GM19351 (cell line): ENCODE data around the gene WDR1.

Experiments
- ATAC-seq: cut with Tn5 transposase; IDR thresholded peaks from one replicate; pipeline ENCODE4 v1.9.1; 2021; ENCODE audit warnings: mild to moderate bottlenecking, moderate library complexity; ENCODE audit not compliant: unreplicated experiment

Gene WDR1

DNA sequence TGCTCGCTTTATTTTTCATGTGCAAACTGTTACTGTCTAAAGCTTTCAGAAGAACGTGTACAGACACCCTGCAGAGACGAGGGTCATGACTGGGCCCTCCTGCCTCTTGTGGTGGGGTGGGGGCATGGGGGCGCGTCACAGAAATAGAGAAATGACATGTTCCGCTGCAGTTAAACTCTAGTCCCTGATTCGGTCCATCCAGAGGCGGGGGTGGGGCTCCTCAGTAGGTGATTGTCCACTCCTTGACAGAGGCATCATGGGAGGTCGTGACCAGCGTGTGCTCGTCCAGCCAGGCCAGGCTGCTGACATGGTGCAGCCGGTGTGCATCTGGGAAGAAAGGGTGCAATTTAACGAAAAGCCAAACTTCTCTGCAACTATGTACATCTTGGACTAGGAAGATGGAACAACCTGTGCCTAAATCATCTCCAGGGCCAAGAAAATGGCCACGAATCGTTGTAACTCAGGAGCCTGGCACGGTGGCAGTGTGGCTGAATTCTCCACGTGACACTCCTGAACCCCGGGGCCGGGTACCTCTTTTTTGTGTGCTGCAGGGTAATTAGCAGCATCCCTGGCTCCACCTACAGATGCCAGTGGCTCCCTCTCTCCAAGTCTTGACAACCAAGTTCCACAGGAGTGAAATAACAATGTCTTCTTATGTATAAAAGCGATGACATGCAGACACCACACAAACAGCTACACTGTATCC is 41.3 kb downstream of the WDR1 start:
- no peak for ATAC-seq

DNA sequence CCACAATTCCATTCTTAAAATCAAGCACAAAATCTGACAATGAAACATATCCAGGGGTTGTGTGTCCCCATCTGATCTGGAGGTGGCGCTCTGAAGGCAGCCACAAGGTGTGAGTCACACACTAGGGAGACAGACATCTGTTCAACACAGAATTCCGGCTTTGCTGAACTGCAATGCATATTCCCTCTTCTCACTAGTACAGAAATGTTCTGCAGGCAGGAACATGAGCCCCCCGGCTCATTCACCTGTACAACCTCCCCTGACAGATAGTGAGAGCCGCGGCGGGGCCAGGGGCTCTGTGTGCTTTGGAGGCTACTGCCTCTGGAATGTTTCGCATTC is 41.9 kb downstream of the WDR1 start:
- no peak for ATAC-seq

DNA sequence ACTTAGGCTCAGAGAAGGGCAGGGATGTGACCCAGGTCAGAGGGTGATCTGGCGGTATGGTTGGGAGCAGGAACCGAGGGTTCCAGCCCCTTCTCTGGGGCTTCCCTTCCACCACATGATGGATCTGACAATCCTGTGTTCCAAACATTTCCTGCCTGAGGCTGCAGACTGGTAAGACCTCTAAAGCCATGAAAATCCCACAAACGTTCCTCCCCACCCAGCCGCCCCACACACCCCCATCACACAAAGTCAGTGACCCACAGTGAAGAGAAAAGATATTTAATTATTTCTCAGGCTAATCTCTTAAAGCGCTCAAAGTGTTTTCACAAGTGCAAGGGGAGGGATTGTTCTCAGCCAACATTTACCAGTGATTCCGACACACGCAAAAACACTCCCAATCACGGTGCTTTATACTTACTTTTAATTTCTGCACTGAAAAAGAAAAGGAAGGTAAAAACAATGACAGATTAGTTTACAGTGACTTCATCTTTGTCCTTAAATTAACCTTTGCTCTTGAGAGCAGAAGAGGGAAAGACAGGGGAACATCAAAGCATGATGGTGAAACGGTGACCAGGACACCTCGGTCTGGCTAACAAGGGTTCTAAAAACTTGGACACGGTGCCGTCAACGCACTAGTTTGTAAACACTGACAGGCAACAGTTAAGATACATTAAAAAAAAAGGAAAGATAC is 42.4 kb downstream of the WDR1 start:
- no peak for ATAC-seq

DNA sequence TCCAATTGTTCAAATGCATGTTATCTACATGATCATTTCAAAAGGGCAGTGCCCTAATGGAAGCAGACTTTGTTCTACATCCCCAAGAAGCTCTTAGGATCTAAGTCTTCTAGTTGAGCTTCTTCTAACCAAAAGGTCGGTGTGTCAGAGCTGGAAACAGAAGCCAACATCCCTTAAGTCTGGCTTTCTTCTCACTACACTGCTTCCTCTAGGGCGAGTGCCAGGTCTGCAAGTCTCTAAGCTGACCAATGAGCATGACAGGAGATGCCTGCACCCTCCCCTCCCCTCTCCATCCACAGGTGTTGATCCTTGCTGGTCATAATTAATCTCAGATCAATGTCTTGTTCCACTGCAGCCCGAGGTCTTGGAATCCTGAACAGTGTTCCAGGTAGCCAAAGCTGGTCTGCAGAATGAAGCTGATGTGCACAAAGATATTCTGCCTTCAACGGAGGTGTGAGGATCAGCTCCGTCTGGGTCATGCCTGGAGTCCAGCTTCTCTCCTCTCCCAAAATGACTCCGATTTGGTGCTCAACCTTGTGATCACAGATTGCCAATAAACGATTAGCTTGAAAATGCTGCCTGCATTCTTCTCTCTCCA is 44.1 kb downstream of the WDR1 start:
- ATAC-seq, result no peak

DNA sequence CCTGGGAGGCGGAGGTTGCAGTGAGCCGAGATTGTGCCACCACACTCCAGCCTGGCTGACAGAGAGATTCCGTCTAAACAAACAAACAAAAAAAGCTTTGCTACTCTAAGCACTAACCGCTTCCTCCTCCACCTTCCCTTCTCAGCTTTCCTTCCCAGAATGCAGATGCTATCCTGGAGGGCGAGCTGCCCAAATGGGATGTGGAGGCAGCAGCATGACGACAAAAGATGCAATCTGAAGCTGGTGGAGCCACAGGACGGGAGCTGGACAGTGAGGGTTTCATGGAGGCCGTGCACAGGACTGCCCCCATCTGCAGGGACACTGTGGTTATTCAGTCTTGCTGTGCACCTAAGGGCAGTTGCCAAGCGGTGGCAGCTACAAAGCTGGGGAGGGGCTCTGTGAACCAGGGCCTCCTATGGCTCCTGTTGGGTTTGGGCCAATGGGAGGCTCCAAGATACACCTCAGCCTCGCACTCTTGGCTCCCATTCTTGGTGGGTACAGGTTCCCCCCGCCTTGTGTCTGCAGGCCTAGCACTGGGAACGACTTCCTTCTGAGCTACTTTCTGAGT is 47.4 kb downstream of the WDR1 start:
- ATAC-seq, result no peak

DNA sequence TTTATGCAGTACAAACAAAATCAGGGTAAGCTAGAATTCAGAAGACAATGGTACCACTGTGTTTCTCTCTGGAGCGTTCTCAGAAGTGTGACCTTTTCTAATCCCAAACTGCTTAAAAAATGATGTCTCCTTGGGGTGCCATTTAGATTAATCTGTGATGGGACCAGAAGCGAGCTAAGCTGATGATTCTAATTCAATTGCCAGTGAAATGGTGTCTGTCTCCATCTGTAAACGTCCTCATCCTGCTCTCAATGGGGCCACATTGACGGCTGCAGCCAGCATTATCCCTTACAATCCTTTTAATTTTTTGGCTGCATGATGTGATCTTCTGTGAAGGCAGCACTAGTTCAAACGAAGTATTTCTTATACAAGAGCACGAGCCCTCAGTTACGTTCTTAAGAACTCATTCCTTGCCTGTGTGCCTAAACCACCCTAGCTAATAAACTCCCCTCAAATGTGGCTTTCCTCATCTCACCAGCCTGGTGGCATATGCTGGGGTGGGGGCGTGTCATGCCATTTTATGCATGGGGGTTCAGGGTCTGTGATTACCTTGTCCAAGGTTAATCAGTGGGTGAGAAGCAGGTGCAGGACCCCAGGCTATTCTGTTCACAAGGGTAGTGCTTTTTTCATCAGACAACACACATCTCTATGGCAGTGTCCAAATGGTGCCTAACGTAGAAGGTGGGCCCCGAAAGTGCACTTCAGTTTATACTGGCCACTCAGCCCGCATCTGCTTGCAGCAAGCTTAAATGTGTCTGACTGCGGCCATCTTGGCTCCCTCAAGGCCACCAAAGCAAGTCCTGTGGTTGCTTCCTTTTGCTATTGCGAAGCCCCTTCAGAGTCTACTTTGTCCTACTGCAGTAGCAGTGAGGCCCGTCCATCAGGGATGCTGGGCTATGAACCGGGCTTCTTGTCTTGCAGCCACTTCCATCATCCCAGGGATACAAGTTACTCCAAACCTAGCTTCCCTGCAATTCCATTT is 49.6 kb downstream of the WDR1 start:
- no peak for ATAC-seq

DNA sequence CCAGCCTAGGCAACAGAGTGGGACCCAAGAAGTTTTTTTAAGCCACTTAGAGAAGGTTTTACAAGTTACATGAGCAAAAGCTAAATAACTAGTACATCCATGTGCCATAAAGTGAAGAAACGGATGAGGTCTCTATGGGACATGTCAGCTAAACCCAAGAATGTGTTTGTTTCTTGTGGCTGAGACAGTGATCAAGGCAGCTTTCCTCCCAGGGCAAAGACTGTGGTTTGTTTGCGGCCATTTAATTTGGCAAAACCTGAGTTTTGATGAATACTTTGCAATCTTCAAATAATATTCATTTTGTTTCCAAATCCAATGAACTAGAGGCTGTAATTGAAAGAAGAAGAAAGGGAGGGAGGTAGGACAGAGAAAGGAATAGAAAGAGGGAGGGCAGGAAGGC is 50.4 kb downstream of the WDR1 start:
- no peak for ATAC-seq

DNA sequence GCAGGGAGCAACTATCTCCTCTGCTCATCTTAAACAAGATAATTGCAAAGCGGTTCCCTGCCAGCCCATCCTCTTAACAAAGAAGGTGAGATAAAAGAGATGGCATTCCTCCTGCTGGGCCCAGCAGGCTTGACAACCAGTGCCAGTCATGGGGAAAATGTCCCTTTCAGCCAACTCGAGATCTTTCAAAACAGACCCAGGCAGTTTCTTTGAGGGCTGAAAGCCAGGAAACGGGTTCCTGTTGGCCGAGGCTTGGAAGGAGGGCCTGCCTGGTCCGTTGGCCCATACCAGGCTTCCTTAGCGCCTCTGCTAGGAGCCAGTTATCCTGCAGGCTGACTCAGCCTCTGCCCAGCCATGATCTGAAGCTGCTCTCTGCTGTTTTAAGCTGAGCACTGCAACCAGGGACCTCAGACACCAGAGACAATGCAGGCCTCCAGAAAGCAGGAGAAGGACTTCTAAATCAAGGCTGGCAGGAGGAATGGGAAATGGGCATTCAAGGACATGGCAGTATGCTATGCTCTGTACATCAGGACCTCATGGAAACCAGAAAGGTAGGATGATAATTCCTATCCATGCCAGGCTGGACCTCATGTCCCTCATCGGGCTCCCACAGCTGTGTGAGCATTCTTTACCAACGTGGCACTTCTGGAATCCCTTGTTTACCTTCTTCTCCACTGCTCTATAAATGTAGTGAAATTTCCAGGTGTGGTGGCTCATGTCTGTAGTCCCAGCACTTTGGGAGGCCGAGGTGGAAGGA is 52.9 kb downstream of the WDR1 start:
- ATAC-seq, result no peak

DNA sequence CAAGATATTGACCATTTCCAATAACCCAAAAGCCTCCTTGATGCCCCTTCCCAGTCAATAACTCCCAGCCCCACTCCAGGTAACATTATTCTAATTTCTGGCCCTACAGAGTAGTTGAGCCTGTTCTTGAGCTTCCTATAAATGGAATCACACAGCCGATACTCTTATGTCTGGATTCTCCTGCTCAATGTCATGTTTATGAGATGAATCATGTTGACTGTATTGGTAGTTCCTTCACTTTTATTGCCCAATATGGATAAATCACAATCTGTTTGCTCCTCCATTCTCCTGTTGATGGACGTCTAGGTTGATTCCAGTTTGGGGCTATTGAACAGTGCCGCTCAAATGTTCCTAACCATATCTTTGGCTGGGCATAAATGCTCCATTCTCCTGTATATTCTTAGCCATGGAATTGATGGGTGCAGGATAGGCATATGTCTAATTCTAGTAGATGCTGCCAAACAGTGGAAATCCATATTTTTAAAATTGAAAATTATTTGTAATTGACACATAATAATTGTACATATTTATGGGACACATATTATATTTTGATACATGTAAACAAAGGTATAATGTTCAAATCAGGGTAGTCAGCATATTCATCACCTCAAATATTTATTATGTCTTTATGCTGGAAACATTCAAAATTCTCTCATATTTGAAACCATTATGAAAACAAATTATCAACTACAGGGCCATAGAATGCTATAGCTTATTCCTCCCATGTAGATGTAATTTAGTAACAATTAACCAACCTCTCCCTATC is 54.8 kb downstream of the WDR1 start:
- no peak for ATAC-seq

DNA sequence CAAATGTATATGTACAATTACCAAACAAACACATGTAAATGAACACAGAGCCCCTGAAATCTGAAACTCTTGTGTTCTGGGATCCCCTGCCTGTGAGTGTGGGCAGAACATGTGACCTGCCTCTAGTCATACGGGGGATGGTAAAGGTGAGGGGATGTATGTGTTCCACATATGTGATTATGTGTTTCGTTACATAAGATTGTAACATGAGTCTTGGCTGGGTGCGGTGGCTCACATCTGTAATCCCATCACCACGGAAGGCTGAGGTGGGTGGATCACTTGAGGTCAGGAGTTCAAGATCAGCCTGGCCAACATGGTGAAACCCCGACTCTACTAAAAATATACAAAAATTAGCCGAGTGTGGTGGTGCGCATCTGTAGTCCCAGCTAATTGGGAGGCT is 58.2 kb downstream of the WDR1 start:
- no peak for ATAC-seq

DNA sequence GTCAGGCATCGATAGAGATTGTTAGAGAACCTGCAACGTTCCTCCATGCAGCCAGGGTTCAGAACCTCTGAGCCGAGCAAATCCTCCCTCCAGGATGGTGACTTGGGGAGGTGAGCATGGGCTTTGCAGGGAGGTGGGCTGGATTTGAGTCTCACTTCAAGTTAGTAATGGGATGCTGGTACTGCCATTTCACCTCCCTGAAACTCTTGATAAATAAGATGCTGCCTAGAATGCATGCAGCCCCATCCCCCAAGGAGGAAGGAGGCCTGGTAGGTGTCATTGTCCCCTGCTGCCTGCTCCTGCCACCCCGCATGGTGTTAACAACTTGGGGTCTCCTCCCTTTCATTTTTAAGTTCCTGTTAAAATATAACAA is 59.6 kb downstream of the WDR1 start:
- ATAC-seq, result no peak

DNA sequence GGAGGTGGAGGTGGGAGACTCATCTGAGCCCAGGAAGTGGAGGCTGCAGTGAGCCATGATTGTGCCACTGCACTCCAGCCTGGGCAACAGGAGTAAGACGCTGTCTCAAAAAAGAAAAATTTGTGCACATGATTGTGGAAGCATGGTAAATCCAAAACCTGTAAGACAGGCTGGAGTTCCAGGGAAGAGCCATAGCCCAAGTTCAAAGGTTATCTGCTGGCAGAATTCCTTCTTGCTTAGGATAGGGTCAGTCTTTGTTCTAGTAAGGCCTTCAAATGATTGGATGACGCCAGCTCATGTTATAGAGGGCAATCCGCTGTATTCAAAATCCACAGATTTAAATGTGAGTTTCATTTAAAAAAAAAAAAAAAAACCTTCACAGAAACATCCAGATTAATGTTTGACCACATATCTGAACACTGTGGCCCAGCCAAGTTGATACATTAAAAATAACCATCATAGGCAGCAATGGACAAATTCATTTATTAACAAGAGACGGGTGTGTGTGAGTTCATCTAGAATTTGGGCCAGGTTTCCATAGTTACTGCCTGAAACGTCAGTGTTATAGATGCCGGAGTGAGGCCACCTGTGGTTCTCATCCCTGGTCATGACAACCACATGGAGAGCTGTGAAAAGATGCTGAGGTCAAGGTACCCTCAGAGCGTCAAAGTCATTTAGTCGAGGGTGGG is 60.1 kb downstream of the WDR1 start:
- ATAC-seq, result no peak

DNA sequence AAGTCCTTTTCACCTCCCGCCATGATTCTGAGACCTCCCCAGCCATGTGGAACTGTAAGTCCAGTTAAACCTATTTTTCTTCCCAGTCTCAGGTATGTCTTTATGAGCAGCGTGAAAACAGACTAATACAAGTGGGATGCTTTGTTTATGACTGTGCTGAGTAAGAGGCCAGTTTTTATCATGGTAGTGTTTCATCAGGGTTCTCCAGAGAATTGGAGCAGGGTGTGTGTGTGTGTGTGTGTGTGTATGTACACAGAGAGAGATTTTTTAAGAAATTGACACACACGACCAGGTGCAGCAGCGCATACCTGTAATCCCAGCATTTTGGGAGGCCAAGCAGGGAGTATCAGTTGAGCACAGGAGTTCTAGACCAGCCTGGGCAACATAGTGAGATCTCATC is 60.7 kb downstream of the WDR1 start:
- ATAC-seq, result no peak

DNA sequence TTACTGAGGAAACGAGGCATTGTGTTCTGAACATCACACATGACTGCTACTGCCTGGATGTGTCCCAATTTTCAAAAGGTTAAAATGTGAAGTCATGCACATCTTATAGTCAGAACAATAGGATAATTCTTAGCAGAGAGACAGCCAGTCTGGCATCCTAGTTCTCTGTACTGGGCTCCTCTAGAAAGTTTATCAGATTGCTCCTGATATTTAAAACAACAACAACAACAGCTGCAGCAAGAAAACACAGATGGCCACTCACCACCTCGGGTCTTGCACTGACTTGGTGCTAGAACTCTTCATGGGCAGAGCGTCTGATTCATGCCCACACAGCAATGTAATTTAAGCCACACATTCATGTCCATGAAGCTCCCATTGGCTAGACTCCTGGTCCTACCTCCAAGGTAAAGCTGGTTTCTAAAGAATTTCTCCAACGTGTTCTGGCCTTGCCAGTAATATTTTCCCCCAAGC is 62.0 kb downstream of the WDR1 start:
- no peak for ATAC-seq

DNA sequence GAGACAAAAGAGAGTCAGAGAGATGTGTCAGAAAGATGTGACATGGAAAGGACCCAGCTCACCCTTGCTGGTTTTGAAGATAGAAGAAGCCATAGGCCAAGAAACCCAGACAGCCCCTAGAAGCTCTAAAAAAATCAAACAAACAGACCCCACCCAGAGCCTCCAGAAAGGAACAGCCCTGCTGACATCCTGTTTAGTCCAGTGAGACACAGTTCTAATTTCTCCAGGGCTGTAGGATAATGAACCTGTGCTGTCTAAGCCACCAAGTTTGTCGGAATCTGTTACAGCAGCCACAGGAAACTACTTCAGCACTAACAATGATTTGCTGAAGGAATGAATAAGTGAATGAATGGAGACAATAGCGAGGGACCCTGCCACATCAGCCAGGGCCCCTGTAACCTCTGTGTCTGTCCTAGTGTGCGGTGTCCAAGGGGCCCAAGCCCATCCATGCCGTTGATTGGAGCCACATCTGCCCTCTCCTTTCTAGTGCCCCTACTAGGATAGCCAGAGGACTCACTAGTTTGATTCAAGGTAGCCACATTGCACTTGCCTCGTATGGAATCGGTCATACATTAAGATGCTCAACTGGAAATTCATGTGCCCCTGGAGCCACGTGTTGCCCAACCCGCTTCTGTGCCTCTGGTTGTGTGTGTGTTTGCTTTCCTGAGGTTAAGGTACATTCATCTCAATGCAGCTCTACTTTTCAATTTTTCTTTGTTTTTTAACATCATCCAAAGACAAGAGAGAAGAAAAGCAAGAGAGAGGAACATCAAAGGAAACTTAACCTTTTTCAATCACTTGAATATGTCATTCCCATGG is 62.8 kb downstream of the WDR1 start:
- ATAC-seq, result no peak

DNA sequence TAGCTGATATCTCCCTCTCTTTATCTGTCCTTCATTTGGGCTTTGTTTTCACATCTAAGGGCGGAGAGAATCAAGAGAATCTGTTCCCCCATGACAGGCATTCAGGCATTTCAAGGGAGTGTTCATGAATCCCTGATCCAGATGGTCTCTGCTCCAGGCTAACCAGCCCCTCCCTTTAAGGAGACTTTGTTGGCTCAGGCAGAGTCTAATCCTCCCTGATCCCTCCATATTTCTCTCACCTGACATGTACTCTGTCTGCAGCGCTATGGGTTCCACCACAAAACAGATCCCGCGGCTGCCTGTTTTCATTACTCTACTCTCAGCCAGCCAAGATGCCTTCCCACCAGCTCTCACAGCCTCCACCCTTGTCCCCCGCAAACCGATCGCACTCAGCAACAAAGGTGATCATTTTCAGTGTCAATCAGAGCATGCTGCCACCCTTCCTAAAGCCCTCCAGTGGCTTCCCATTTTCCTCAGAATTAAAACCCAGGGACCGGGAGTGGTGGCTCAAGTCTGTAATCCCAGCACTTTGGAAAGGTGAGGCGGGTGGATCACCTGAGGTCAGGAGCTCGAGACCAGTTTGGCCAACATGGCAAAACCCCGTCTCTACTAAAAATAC is 65.0 kb downstream of the WDR1 start:
- ATAC-seq, result no peak

DNA sequence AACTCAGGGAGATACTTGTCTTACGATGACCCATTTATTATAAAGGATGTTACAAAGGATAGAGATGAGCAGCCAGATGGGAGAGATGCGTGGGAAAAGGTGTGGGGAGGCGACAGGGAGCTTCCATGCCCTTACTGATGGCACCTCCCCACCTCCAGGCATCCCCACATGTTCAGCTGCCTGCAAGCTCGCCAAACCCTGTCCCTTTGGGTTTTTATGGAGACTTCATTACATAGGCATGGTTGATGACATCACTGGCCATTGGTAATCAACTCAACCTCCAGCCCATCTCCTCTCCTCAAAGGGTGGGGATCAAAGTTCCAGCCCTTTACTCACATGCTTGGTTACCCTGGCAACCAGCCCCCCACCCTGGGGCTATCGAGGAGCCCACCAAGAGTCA is 65.9 kb downstream of the WDR1 start:
- ATAC-seq, result no peak

DNA sequence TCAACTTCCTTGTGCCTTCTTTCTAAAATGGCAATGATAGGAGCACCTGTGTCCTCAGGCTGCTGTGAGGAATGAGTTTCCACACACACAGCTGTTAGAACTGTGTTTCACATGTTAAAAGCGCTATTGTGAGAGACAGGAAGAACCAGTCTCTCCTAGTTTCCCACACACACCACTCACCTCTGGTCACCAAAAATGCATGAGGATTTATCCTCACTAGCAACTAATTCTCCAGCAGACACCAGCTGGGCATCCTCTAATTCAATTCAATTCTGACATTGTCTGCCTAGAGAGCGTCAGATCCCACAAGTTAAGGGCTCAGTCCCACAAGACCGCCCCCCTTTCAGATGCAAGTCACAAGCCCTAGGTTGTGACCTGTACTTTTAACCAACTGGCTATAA is 66.3 kb downstream of the WDR1 start:
- no peak for ATAC-seq
